Neural progenitor cell (in vitro differentiated cells): Measurements from ENCODE around the gene DDX56.

Experiments
- EZH2 ChIP-seq: fragments of 200-600 bp; sonication (generic); IDR thresholded peaks from 2 replicates; pipeline ENCODE4 v1.6.1; 2017; ENCODE audit warnings: antibody characterized with exemption, mild to moderate bottlenecking, moderate library complexity
- EZH2phosphoT487 ChIP-seq: fragments of 200-600 bp; sonication (generic); IDR thresholded peaks from 2 replicates; pipeline ENCODE4 v1.6.1; 2017; ENCODE audit warnings: antibody characterized with exemption
- TF ChIP-seq, protein P1 (sequence below): fragments of 200-600 bp; sonication (generic); IDR thresholded peaks from 2 replicates; pipeline ENCODE4 v1.5.1; 2017; ENCODE audit warnings: antibody characterized with exemption, mild to moderate bottlenecking

DNA sequence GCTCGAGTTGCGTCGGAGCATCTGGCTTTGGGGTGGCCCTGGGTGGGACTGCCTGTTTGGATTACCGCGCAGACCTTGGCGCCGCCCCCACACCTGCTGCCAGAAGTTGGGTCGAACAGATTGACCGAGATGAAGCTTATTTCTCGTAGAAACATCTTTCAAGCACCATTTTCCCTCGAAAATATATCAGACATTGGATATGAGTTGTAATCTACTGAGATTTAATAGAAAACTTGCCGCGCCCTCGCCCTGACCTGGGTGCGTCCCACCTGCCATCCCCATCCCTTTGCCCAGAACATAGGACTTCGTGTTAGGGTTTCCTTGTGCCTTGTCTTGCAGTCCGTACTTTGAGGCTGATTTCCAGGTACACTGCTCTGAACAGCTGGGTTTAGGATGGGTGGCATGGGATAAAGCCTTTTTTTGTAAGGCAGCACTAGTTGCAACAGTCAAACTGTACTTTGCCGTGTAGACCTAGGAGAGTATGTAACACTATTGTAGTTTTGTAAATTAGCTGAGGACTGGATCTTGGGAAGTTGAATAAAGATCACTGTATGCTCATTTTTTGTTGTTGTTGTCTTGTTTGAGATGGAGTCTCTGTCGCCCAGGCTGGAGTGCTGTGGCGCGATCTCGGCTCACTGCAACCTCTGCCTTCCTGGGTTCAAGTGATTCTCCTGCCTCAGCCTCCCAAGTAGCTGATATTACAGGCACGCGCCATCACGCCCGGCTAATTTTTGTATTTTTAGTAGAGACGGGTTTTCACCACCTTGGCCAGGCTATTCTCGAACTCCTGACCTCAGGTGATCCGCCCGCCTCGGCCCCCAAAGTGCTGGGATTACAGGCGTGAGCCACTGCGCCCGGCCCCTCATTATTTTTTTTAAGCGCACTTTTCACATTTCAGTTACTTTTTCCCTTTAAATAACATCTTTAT, 33.7 kb upstream of the DDX56 start:
- TF ChIP-seq, protein P1, sequence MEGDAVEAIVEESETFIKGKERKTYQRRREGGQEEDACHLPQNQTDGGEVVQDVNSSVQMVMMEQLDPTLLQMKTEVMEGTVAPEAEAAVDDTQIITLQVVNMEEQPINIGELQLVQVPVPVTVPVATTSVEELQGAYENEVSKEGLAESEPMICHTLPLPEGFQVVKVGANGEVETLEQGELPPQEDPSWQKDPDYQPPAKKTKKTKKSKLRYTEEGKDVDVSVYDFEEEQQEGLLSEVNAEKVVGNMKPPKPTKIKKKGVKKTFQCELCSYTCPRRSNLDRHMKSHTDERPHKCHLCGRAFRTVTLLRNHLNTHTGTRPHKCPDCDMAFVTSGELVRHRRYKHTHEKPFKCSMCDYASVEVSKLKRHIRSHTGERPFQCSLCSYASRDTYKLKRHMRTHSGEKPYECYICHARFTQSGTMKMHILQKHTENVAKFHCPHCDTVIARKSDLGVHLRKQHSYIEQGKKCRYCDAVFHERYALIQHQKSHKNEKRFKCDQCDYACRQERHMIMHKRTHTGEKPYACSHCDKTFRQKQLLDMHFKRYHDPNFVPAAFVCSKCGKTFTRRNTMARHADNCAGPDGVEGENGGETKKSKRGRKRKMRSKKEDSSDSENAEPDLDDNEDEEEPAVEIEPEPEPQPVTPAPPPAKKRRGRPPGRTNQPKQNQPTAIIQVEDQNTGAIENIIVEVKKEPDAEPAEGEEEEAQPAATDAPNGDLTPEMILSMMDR, result no peak
- TF ChIP-seq EZH2phosphoT487, result no peak
- no peak for TF ChIP-seq EZH2
